WTC11 (cell line): ENCODE measurements around the gene LAMC3. TPM values are rescaled to one million over a fixed set of nuclear protein-coding genes. Genes with fewer than 3 reads are reported as not detected.

Experiments used
- ATAC-seq: fragments of 200-7000 bp; cut with Tn5 transposase; 2 replicates; pipeline ENCODE4 v1.10.0; 2021; ENCODE audit warnings: mild to moderate bottlenecking, moderate library complexity
- CTCF ChIA-PET: fragments of 300-600 bp; sonication (Branson Sonifier 250); formaldehyde crosslinking; loops from one replicate; lab custom pipeline; 2021; ENCODE audit warnings: antibody characterized with exemption; lab: Charles Lee
- POLR2A ChIA-PET: fragments of 350-600 bp; sonication (Branson Sonifier 250); formaldehyde crosslinking; loops from one replicate; lab custom pipeline; 2021; ENCODE audit warnings: antibody characterized with exemption; lab: Charles Lee
- DNase-seq: peaks from one replicate; pipeline ENCODE4 v3.0.0; 2021; ENCODE audit warnings: low spot score
- H3K27ac Mint-ChIP-seq: 2 replicates; pipeline ENCODE4 v1.8.0; 2021; ENCODE audit warnings: mixed read lengths
- H3K27me3 Mint-ChIP-seq: 2 replicates; pipeline ENCODE4 v1.8.0; 2021; ENCODE audit warnings: low read depth, mild to moderate bottlenecking, moderate library complexity, mixed read lengths
- H3K36me3 Mint-ChIP-seq: 2 replicates; pipeline ENCODE4 v1.8.0; 2021; ENCODE audit warnings: mixed read lengths
- H3K4me1 Mint-ChIP-seq: 2 replicates; pipeline ENCODE4 v1.8.0; 2022; ENCODE audit warnings: mixed read lengths
- H3K4me3 Mint-ChIP-seq: 2 replicates; pipeline ENCODE4 v1.8.0; 2021; ENCODE audit warnings: mild to moderate bottlenecking, moderate library complexity, mixed read lengths
- H3K9me3 Mint-ChIP-seq: 2 replicates; pipeline ENCODE4 v1.8.0; 2021; ENCODE audit warnings: mixed read lengths
- GRHL2 ChIP-seq: fragments of 250-450 bp; sonication (Bioruptor Pico); IDR thresholded peaks from 2 replicates; pipeline ENCODE4 v1.8.0; 2022; ENCODE audit warnings: mild to moderate bottlenecking, moderate library complexity; ENCODE audit not compliant: insufficient replicate concordance, severe bottlenecking
- OVOL2 ChIP-seq: fragments of 250-450 bp; sonication (Bioruptor Pico); IDR thresholded peaks from 2 replicates; pipeline ENCODE4 v1.9.0; 2021; ENCODE audit warnings: mild to moderate bottlenecking, borderline replicate concordance
- ZNF317 ChIP-seq: sonication (generic); formaldehyde crosslinking; IDR thresholded peaks from 2 replicates; pipeline ENCODE4 v1.8.1; 2023; ENCODE audit warnings: low read depth, mild to moderate bottlenecking, moderate library complexity, missing genetic modification reagents, borderline replicate concordance
- ZNF671 ChIP-seq: fragments of 250-450 bp; sonication (Bioruptor Pico); IDR thresholded peaks from 2 replicates; pipeline ENCODE4 v1.8.0; 2021; ENCODE audit warnings: mild to moderate bottlenecking
- total RNA-seq: library from RNA; stranded (reverse); gene quantifications from 3 replicates; pipeline ENCODE4 v1.2.3, GENCODE V29; 2021
- TF ChIP-seq, protein P1 (sequence below): sonication (generic); formaldehyde crosslinking; conservative IDR thresholded peaks from 2 replicates; pipeline ENCODE4 v1.8.1; 2023; ENCODE audit warnings: mild to moderate bottlenecking, low read depth, missing genetic modification reagents, moderate library complexity
- TF ChIP-seq, protein P2 (sequence below): sonication (generic); formaldehyde crosslinking; IDR thresholded peaks from 2 replicates; pipeline ENCODE4 v1.8.0; 2022; ENCODE audit warnings: mild to moderate bottlenecking, missing genetic modification reagents
- TF ChIP-seq, protein P3 (sequence below): fragments of 250-450 bp; sonication (Bioruptor Pico); IDR thresholded peaks from 2 replicates; pipeline ENCODE4 v2.1.2; 2022; ENCODE audit warnings: mild to moderate bottlenecking, moderate library complexity
- TF ChIP-seq, protein P4 (sequence below): fragments of 250-450 bp; sonication (Bioruptor Pico); IDR thresholded peaks from 2 replicates; pipeline ENCODE4 v1.9.0; 2021; ENCODE audit warnings: mild to moderate bottlenecking
- TF ChIP-seq, protein P5 (sequence below): sonication (generic); formaldehyde crosslinking; IDR thresholded peaks from 2 replicates; pipeline ENCODE4 v1.8.0; 2023; ENCODE audit warnings: missing genetic modification reagents, mild to moderate bottlenecking, borderline replicate concordance
- TF ChIP-seq, protein P6 (sequence below): sonication (generic); formaldehyde crosslinking; IDR thresholded peaks from 2 replicates; pipeline ENCODE4 v1.8.1; 2022; ENCODE audit warnings: low read depth, missing genetic modification reagents, borderline replicate concordance
- TF ChIP-seq, protein P7 (sequence below): sonication (generic); formaldehyde crosslinking; IDR thresholded peaks from 2 replicates; pipeline ENCODE4 v1.8.1; 2022; ENCODE audit warnings: mild to moderate bottlenecking, missing genetic modification reagents, moderate library complexity, borderline replicate concordance
- TF ChIP-seq, protein P8 (sequence below): sonication (generic); formaldehyde crosslinking; IDR thresholded peaks from 2 replicates; pipeline ENCODE4 v1.8.1; 2022; ENCODE audit warnings: low read depth, mild to moderate bottlenecking, moderate library complexity, missing genetic modification reagents, borderline replicate concordance
- TF ChIP-seq, protein P9 (sequence below): sonication (generic); formaldehyde crosslinking; IDR thresholded peaks from 2 replicates; pipeline ENCODE4 v1.8.0; 2023; ENCODE audit warnings: mild to moderate bottlenecking, missing genetic modification reagents
- TF ChIP-seq, protein P10 (sequence below): sonication (generic); formaldehyde crosslinking; IDR thresholded peaks from 2 replicates; pipeline ENCODE4 v1.8.1; 2023; ENCODE audit warnings: mild to moderate bottlenecking, missing genetic modification reagents

LAMC3 gene
- total RNA-seq, 1 experiment from 2014 or later, result 50.9 TPM

DNA sequence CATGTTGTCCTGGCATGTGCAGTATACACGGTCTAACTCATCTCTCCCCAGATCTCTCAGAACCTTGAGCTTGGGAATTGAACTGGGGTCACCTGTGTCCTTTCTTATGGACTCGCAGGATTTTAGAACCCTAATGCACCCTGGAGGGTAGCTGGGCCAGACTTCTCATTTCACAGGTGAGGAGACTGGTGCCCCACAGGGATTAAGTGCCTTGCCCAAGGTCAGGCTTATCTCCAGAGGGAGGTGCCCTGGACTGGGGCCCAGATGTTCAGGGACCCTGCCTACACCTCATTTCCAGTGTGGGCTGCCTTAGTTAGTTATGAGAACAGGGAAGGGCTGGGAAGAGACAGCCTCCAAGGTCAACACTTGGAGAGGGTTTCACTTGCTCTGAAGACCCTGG, 112.4 kb downstream of the LAMC3 start (continued):
- TF ChIP-seq, protein P1, sequence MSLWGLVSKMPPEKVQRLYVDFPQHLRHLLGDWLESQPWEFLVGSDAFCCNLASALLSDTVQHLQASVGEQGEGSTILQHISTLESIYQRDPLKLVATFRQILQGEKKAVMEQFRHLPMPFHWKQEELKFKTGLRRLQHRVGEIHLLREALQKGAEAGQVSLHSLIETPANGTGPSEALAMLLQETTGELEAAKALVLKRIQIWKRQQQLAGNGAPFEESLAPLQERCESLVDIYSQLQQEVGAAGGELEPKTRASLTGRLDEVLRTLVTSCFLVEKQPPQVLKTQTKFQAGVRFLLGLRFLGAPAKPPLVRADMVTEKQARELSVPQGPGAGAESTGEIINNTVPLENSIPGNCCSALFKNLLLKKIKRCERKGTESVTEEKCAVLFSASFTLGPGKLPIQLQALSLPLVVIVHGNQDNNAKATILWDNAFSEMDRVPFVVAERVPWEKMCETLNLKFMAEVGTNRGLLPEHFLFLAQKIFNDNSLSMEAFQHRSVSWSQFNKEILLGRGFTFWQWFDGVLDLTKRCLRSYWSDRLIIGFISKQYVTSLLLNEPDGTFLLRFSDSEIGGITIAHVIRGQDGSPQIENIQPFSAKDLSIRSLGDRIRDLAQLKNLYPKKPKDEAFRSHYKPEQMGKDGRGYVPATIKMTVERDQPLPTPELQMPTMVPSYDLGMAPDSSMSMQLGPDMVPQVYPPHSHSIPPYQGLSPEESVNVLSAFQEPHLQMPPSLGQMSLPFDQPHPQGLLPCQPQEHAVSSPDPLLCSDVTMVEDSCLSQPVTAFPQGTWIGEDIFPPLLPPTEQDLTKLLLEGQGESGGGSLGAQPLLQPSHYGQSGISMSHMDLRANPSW (CRISPR knock-in tag), result no peak
- no peak for TF ChIP-seq OVOL2 (CRISPR knock-in tag)
- TF ChIP-seq, protein P2, sequence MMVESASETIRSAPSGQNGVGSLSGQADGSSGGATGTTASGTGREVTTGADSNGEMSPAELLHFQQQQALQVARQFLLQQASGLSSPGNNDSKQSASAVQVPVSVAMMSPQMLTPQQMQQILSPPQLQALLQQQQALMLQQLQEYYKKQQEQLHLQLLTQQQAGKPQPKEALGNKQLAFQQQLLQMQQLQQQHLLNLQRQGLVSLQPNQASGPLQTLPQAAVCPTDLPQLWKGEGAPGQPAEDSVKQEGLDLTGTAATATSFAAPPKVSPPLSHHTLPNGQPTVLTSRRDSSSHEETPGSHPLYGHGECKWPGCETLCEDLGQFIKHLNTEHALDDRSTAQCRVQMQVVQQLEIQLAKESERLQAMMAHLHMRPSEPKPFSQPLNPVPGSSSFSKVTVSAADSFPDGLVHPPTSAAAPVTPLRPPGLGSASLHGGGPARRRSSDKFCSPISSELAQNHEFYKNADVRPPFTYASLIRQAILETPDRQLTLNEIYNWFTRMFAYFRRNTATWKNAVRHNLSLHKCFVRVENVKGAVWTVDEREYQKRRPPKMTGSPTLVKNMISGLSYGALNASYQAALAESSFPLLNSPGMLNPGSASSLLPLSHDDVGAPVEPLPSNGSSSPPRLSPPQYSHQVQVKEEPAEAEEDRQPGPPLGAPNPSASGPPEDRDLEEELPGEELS, result no peak

DNA sequence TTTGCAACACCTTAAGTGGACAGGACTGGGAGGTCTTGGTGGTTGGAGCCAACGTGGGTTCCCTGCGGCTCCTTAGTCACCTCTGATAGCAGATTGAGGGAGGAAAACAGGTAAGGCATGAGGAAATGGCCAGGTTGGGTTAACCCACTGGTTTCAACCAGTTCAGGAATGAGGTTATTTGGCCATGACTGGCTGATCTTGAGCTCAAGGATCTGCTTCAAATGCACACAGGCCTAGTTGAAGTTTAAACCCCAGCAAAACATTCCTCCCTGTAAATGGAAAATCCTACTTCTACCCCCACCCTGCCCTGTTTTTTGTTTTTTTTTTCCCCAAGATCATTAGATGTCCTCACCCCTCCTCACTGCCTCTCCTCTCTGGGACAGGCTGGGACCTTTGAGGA, 113.2 kb downstream of the LAMC3 start:
- H3K4me3 Mint-ChIP-seq, result no peak overlapping the region
- H3K36me3 Mint-ChIP-seq, result peaks cover 37% of the 10 kb centered on the region
- peaks cover 3% of the 10 kb centered on the region; the same call in 1 of the 2 replicates for H3K27me3 Mint-ChIP-seq
- no peak for DNase-seq
- H3K9me3 Mint-ChIP-seq, result no peaks in the 10 kb centered on the region
- no peak for ATAC-seq
- peaks cover 10% of the 10 kb centered on the region for H3K4me1 Mint-ChIP-seq
- no peak overlapping the region for H3K27ac Mint-ChIP-seq
- ChIA-PET POLR2A (no interaction called here), CTCF (no interaction called here)
- TF ChIP-seq GRHL2 (CRISPR knock-in tag) (no peak), OVOL2 (CRISPR knock-in tag) (no peak), ZNF317 (no peak), ZNF671 (no peak)
- TF ChIP-seq, protein P3, sequence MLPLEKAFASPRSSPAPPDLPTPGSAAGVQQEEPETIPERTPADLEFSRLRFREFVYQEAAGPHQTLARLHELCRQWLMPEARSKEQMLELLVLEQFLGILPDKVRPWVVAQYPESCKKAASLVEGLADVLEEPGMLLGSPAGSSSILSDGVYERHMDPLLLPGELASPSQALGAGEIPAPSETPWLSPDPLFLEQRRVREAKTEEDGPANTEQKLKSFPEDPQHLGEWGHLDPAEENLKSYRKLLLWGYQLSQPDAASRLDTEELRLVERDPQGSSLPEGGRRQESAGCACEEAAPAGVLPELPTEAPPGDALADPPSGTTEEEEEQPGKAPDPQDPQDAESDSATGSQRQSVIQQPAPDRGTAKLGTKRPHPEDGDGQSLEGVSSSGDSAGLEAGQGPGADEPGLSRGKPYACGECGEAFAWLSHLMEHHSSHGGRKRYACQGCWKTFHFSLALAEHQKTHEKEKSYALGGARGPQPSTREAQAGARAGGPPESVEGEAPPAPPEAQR, result no peak
- TF ChIP-seq, protein P4, sequence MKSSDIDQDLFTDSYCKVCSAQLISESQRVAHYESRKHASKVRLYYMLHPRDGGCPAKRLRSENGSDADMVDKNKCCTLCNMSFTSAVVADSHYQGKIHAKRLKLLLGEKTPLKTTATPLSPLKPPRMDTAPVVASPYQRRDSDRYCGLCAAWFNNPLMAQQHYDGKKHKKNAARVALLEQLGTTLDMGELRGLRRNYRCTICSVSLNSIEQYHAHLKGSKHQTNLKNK (CRISPR knock-in tag), result no peak
- TF ChIP-seq, protein P5, sequence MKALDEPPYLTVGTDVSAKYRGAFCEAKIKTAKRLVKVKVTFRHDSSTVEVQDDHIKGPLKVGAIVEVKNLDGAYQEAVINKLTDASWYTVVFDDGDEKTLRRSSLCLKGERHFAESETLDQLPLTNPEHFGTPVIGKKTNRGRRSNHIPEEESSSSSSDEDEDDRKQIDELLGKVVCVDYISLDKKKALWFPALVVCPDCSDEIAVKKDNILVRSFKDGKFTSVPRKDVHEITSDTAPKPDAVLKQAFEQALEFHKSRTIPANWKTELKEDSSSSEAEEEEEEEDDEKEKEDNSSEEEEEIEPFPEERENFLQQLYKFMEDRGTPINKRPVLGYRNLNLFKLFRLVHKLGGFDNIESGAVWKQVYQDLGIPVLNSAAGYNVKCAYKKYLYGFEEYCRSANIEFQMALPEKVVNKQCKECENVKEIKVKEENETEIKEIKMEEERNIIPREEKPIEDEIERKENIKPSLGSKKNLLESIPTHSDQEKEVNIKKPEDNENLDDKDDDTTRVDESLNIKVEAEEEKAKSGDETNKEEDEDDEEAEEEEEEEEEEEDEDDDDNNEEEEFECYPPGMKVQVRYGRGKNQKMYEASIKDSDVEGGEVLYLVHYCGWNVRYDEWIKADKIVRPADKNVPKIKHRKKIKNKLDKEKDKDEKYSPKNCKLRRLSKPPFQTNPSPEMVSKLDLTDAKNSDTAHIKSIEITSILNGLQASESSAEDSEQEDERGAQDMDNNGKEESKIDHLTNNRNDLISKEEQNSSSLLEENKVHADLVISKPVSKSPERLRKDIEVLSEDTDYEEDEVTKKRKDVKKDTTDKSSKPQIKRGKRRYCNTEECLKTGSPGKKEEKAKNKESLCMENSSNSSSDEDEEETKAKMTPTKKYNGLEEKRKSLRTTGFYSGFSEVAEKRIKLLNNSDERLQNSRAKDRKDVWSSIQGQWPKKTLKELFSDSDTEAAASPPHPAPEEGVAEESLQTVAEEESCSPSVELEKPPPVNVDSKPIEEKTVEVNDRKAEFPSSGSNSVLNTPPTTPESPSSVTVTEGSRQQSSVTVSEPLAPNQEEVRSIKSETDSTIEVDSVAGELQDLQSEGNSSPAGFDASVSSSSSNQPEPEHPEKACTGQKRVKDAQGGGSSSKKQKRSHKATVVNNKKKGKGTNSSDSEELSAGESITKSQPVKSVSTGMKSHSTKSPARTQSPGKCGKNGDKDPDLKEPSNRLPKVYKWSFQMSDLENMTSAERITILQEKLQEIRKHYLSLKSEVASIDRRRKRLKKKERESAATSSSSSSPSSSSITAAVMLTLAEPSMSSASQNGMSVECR (CRISPR knock-in tag), result no peak
- TF ChIP-seq, protein P6, sequence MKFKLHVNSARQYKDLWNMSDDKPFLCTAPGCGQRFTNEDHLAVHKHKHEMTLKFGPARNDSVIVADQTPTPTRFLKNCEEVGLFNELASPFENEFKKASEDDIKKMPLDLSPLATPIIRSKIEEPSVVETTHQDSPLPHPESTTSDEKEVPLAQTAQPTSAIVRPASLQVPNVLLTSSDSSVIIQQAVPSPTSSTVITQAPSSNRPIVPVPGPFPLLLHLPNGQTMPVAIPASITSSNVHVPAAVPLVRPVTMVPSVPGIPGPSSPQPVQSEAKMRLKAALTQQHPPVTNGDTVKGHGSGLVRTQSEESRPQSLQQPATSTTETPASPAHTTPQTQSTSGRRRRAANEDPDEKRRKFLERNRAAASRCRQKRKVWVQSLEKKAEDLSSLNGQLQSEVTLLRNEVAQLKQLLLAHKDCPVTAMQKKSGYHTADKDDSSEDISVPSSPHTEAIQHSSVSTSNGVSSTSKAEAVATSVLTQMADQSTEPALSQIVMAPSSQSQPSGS (CRISPR knock-in tag), result no peak
- TF ChIP-seq, protein P7, sequence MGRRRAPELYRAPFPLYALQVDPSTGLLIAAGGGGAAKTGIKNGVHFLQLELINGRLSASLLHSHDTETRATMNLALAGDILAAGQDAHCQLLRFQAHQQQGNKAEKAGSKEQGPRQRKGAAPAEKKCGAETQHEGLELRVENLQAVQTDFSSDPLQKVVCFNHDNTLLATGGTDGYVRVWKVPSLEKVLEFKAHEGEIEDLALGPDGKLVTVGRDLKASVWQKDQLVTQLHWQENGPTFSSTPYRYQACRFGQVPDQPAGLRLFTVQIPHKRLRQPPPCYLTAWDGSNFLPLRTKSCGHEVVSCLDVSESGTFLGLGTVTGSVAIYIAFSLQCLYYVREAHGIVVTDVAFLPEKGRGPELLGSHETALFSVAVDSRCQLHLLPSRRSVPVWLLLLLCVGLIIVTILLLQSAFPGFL (CRISPR knock-in tag), result no peak
- TF ChIP-seq, protein P8, sequence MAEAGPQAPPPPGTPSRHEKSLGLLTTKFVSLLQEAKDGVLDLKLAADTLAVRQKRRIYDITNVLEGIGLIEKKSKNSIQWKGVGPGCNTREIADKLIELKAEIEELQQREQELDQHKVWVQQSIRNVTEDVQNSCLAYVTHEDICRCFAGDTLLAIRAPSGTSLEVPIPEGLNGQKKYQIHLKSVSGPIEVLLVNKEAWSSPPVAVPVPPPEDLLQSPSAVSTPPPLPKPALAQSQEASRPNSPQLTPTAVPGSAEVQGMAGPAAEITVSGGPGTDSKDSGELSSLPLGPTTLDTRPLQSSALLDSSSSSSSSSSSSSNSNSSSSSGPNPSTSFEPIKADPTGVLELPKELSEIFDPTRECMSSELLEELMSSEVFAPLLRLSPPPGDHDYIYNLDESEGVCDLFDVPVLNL (CRISPR knock-in tag), result no peak
- TF ChIP-seq, protein P9, sequence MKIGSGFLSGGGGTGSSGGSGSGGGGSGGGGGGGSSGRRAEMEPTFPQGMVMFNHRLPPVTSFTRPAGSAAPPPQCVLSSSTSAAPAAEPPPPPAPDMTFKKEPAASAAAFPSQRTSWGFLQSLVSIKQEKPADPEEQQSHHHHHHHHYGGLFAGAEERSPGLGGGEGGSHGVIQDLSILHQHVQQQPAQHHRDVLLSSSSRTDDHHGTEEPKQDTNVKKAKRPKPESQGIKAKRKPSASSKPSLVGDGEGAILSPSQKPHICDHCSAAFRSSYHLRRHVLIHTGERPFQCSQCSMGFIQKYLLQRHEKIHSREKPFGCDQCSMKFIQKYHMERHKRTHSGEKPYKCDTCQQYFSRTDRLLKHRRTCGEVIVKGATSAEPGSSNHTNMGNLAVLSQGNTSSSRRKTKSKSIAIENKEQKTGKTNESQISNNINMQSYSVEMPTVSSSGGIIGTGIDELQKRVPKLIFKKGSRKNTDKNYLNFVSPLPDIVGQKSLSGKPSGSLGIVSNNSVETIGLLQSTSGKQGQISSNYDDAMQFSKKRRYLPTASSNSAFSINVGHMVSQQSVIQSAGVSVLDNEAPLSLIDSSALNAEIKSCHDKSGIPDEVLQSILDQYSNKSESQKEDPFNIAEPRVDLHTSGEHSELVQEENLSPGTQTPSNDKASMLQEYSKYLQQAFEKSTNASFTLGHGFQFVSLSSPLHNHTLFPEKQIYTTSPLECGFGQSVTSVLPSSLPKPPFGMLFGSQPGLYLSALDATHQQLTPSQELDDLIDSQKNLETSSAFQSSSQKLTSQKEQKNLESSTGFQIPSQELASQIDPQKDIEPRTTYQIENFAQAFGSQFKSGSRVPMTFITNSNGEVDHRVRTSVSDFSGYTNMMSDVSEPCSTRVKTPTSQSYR, result no peak
- TF ChIP-seq, protein P10, sequence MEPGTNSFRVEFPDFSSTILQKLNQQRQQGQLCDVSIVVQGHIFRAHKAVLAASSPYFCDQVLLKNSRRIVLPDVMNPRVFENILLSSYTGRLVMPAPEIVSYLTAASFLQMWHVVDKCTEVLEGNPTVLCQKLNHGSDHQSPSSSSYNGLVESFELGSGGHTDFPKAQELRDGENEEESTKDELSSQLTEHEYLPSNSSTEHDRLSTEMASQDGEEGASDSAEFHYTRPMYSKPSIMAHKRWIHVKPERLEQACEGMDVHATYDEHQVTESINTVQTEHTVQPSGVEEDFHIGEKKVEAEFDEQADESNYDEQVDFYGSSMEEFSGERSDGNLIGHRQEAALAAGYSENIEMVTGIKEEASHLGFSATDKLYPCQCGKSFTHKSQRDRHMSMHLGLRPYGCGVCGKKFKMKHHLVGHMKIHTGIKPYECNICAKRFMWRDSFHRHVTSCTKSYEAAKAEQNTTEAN (CRISPR knock-in tag), result no peak
